ENCODE measurements around the gene KLHL2.
"Not testable (repeated sequence)": the region's sequence is repeated elsewhere in the genome, so short reads cannot be mapped to it uniquely, and the experiment has no call there.

The KLHL2 gene

DNA sequence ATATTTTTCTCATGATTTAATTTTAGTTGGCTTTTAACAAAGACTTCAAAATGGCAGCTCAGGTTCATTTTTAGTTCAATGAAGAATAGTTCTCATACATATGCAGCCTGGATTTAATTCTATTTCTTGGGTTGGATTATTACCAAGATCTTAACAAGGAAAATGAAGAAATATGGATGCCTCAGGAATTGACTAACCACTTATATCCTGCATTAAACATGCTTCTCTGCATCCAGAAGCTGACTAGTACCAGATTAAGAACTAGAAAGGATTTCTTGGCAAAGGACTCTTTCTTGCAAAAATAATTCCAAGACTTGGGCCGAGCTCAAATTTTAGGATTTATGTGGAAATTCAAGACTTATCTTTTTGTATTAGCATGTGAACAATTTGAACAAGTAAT lies 5.6 kb upstream of the KLHL2 start:
- DNase-seq: peak; percentile 85

GRCh38 chr4:165203541-165204461 lies 3.6 kb upstream of the KLHL2 start:
- no peak for DNase-seq

- DNase-seq: peak; percentile 67
Measured at GRCh38 chr4:165204462-165204830, 2.9 kb upstream of the KLHL2 start.

DNA sequence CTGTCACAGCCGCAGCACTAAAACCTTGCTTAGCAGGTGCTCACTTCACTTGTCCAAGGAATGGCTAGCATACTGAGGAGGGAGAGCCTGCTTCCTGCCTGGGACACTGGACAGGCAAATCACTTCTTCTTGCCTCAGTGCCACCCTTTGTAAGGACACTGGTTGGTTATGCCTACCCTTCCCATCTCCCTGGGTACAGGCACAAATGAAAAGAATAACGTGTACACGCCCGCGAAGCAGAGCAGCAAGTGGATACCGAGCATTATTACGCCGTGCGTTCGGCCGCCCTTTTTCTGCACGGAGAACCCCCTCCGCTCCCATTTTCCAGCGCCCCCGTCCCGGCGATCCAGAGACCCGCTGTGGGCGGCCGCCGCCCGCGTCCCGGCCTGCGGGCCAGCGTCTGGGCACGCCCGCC lies 338 bp upstream of the KLHL2 start:
- no peak for DNase-seq

GRCh38 chr4:165208221-165208652 lies 876 bp downstream of the KLHL2 start:
- no peak for DNase-seq

GRCh38 chr4:165208741-165209388 lies 1.5 kb downstream of the KLHL2 start:
- no peak for DNase-seq

- no peak for DNase-seq
Measured at GRCh38 chr4:165209796-165210195, 2.4 kb downstream of the KLHL2 start.

GRCh38 chr4:165210566-165210965 lies 3.2 kb downstream of the KLHL2 start:
- DNase-seq: no peak

GRCh38 chr4:165212647-165213046 lies 5.3 kb downstream of the KLHL2 start:
- DNase-seq: not testable (repeated sequence)

DNA sequence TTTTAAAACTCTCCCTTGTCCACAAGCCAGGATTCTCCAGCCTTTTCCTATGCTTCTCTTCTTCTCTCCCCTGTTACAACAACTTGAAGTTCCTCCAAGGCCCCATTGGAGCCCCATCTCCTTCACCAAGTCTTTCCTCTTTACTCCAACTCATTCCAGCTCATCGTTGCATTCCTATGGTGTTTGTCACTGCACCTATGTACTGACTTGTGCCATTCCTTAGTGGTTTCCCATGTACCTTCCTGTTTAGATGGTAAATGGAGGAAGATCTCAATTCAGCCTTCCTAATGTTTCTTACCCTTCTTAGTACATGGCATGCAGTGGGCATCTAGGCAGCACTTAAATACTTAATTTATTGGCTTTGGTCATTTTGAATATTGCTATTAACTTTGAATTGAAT lies 6.0 kb downstream of the KLHL2 start:
- DNase-seq: not testable (repeated sequence)

GRCh38 chr4:165213991-165214709 lies 6.8 kb downstream of the KLHL2 start:
- not testable (repeated sequence) for DNase-seq

GRCh38 chr4:165215034-165215751 lies 7.8 kb downstream of the KLHL2 start:
- peak; percentile 87 for DNase-seq

DNA sequence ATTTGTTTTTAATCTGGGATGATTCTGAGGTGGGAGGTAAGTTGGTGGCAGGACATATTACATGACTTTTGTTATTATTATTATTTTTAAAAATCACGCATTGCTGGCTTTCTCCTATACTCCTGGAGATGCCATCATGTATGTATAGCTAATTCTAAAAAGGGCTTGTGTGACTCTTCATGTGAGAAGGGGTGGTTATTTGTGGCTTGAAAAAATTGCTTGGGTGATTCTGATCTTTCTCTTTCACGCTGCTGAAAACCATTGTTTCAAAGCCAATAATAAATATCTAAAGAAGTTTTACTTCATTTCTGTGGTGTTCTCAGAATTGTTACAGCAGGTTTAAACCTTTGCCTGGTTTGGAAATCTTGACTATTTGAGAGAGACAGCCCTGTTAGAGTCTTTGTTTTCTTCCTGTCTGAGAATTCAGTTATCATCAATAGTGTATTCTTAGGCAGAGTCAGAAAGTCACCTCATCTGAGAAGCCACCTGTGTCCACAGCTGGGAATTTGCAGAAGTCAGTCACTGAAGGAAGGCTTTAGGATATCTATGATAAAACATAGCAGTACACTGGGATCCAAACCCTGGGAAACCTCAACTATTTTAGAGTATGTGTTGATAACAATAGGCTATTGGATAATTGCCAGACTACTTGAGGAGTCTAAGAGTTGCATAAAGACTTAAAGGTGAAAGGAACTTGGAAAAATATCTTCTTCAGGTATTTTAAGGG lies 8.6 kb downstream of the KLHL2 start:
- not testable (repeated sequence) for DNase-seq

GRCh38 chr4:165217325-165217724 lies 10.0 kb downstream of the KLHL2 start:
- no peak for DNase-seq

DNA sequence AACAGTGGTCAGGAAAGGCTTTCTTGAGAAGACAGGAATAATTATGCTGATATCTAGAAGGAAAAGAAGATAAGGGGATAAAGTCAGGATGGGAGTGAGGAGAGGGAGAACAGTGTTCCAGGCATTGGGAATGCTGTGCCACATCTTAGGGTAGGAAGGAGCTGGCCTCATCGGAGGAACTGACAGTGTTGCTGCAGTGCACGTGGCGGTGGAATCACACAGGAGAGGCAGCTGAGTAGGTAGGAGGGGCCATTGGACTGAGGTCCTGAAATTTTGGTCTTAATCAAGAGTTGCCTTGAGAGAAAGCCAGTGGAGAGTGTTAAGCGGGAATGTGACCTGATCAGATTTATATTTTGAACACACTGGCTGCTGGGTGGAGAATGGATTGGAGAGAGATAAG lies 13.9 kb downstream of the KLHL2 start:
- not testable (repeated sequence) for DNase-seq

DNA sequence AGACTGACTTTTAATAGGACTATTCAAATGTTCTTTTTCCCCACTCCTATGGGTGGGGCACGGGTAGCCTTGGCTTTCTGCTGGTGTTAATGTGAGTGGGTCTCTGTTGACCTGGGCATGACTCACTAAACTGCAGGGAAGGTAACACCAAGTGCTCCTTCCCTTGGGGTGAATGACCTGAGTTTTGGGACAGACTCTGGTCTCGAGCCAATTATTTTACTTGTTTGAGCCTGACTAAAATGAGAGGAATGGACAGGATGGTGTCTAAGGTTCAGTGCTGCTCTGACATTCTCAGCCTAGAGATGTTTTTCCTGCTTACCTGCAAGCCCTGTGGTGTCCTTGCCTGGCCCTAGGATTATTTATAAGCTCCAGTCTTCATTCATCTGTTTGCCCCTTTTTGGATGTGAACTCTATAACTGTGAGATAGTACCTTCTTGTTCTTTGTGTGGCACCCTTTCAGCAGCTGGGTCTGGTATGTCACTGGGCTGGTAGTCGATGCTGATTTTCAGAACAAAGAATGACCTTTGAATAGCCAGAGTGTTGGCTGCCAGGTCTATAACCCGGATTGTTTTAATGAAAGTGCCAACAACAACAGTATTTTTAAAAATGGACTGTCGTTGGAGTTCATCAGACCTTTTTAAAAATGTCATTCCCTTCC lies 14.8 kb downstream of the KLHL2 start:
- not testable (repeated sequence) for DNase-seq

- peak; percentile 26 for DNase-seq
Measured at GRCh38 chr4:165222651-165222994, 15.3 kb downstream of the KLHL2 start.

GRCh38 chr4:165227401-165227800 lies 20.0 kb downstream of the KLHL2 start:
- DNase-seq: not testable (repeated sequence)

DNA sequence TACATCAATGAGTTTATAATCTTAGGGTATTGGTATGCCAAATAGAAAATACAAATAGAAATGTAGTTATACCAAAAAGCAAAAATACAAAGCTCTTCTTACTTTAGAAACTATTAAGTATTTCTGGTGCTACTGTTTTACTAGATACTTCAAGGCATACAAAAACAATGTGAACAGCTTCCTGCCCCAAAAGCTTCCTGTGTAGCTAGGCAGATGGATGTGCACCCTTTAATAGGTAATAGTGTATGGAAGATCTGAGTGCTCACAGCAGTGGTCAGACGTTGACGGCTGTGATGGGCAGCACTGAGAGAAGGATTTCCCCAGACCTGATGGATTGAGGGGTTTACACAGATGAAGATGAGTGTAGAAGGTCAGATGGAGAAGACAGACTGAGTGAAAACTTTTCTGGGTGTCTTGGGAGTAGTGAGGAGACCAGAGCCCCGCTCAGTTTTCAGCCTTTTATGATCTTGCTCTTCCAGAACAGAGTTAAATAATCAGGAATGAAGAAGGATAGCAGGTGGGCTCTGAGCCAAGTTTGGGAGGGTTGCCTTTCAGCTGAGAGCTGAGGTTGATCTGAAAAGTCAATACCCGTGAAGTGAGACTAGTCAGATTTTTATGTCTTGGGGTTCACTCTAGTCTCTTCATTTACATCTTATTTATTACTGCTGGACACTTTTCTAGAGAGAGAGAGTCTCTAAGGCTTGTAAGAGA lies 22.3 kb downstream of the KLHL2 start:
- DNase-seq: not testable (repeated sequence)

DNA sequence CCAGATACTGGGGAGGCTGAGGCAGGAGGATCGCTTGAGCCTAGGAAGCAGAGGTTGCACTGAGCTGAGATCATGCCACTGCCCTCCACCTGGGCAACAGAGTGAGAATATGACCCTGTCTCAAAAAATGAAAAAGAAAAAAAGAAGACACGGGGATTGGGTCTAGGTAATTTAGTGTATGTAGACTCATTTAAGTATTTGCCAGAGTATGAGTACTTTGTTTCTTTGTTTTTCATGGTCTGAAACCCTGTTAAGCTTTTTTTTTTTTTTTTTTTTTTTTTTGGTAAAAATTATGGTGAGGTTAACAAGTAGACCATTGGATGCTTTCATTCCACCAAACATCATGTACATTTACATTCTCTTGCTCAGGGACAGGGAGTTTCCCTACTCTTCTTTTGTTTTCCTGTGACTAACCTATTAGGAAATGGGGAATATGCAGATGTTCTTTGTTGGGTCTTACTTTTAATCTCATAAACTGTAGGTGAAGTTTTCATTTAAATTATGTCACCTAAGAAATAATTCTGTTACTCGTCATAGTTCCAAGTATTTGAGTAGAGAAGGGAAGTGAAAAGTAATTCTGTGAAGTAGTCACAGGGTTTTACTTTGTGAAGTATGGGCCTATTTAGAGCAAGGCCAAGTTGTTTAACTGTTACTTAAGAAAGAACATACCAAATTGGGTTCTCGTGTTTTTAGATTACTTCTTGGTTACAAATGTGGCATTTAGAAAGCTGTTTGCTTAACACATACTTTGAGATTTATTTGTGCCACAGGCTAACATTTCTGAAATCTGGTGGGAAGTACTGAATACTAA lies 25.5 kb downstream of the KLHL2 start:
- not testable (repeated sequence) for DNase-seq
